GM10266 (cell line): Measurements from ENCODE around the gene BLMH.
A peak's percentile ranks its signal among the peaks of the same experiment; 100 is the strongest.

Experiments
- DNase-seq: peaks from one replicate; pipeline ENCODE4 v3.0.0; 2012; ENCODE audit errors: extremely low spot score
- CTCF ChIP-seq: IDR thresholded peaks from 2 replicates; pipeline ENCODE4 v1.5.1; 2012; ENCODE audit warnings: mild to moderate bottlenecking, low read depth; ENCODE audit not compliant: control insufficient read depth, insufficient read depth; ENCODE audit errors: missing control alignments

BLMH gene

GRCh38 chr17:30291543-30292285 is at the start of gene BLMH:
TSS of gene BLMH (minus strand) at chr17:30291944. CDS start at chr17:30291819, 125 bp downstream.
- TF ChIP-seq CTCF: no peak

GRCh38 chr17:30340801-30341356 is 49.1 kb upstream of the BLMH start:
- no peak for DNase-seq
- no peak for TF ChIP-seq CTCF

More at GRCh38 chr17:30291543-30292285, at the start of gene BLMH:
- DNase-seq: peak; percentile 95

GRCh38 chr17:30339086-30339485 is 47.3 kb upstream of the BLMH start:
- TF ChIP-seq CTCF: no peak
- DNase-seq: no peak

GRCh38 chr17:30337393-30337999 is 45.8 kb upstream of the BLMH start:
- DNase-seq: no peak
- TF ChIP-seq CTCF: no peak

- DNase-seq: peak; percentile 38
- TF ChIP-seq CTCF: peak; percentile 49
Observed at GRCh38 chr17:30336369-30337171, 44.8 kb upstream of the BLMH start.

GRCh38 chr17:30334421-30334820 is 42.7 kb upstream of the BLMH start:
- no peak for DNase-seq
- no peak for TF ChIP-seq CTCF
